Neural crest cell (in vitro differentiated cells): ENCODE results near the gene UCHL1. TPM values are rescaled to one million over a fixed set of nuclear protein-coding genes. Genes with fewer than 3 reads are reported as not detected.

ENCODE experiments used
- DNase-seq: peaks from one replicate; pipeline ENCODE4 v3.0.0; 2021; ENCODE audit warnings: low read depth, mixed read lengths, low spot score
- H3K27ac Mint-ChIP-seq: one replicate; pipeline ENCODE4 v1.8.0; 2021; ENCODE audit warnings: mild to moderate bottlenecking, mixed read lengths; ENCODE audit not compliant: unreplicated experiment
- H3K27me3 Mint-ChIP-seq: 2 replicates; pipeline ENCODE4 v1.8.0; 2021; ENCODE audit warnings: low read depth, mild to moderate bottlenecking, mixed read lengths
- H3K36me3 Mint-ChIP-seq: 2 replicates; pipeline ENCODE4 v1.8.0; 2021; ENCODE audit warnings: low read depth, mild to moderate bottlenecking, mixed read lengths
- H3K4me1 Mint-ChIP-seq: 2 replicates; pipeline ENCODE4 v1.8.0; 2021; ENCODE audit warnings: mixed read lengths
- H3K4me3 Mint-ChIP-seq: one replicate; pipeline ENCODE4 v1.8.0; 2021; ENCODE audit warnings: mild to moderate bottlenecking, mixed read lengths
- H3K9me3 Mint-ChIP-seq: 2 replicates; pipeline ENCODE4 v1.8.0; 2021; ENCODE audit warnings: mixed read lengths
- total RNA-seq: library from RNA; stranded (reverse); gene quantifications from 2 replicates; pipeline ENCODE4 v1.2.1, GENCODE V29; 2021
- TF ChIP-seq, protein P1 (sequence below): fragments of 200-600 bp; sonication (generic); conservative IDR thresholded peaks from 2 replicates; pipeline ENCODE4 v1.5.0; 2021; ENCODE audit warnings: antibody characterized with exemption, mild to moderate bottlenecking

The UCHL1 gene
- total RNA-seq, 1 donor from 2014 or later = 285 TPM

DNA sequence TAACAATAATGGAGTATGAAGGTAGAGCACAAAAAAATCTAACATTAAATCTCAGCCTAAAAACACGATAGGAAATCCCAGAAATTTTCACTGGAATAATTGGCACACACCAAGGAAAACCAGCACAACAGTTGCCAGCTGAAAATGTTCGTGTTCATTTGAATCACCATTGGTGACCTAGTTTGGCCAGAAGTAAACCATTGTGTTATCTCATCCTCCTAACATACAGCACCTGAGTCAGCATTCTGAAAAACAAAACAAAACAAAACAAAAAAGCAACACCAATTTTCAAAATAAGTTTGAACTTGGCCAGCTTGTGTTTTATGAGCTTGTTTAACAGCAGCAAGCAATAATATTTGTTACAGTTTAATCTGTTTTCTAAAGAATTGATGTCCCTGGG, 41.1 kb downstream of the UCHL1 start:
- no peaks in the 10 kb centered on the region for H3K4me1 Mint-ChIP-seq
- H3K27me3 Mint-ChIP-seq = no peaks in the 10 kb centered on the region
- H3K4me3 Mint-ChIP-seq = no peak overlapping the region
- TF ChIP-seq, protein P1, sequence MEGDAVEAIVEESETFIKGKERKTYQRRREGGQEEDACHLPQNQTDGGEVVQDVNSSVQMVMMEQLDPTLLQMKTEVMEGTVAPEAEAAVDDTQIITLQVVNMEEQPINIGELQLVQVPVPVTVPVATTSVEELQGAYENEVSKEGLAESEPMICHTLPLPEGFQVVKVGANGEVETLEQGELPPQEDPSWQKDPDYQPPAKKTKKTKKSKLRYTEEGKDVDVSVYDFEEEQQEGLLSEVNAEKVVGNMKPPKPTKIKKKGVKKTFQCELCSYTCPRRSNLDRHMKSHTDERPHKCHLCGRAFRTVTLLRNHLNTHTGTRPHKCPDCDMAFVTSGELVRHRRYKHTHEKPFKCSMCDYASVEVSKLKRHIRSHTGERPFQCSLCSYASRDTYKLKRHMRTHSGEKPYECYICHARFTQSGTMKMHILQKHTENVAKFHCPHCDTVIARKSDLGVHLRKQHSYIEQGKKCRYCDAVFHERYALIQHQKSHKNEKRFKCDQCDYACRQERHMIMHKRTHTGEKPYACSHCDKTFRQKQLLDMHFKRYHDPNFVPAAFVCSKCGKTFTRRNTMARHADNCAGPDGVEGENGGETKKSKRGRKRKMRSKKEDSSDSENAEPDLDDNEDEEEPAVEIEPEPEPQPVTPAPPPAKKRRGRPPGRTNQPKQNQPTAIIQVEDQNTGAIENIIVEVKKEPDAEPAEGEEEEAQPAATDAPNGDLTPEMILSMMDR = no peak
- no peak for DNase-seq
- H3K27ac Mint-ChIP-seq = no peak overlapping the region
- peaks cover 2% of the 10 kb centered on the region for H3K36me3 Mint-ChIP-seq
- peaks cover 3% of the 10 kb centered on the region for H3K9me3 Mint-ChIP-seq

DNA sequence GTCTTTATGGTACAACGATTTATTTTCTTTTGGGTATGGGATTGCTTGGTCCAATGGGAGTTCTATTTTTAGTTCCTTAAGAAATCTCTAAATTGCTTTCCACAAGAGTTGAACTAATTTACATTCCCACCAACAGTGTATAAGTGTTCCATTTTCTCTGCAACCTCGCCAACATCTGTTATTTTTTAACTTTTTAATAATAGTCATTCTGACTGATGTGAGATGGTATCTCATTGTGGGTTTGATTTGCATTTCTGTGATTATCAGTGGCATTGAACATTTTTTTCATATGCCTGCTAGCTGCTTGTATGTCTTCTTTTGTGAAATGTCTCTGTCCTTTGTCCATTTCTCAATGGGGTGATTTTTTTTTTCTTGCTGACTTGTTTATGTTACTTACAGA, 42.8 kb downstream of the UCHL1 start:
- H3K27ac Mint-ChIP-seq = no peak overlapping the region
- H3K9me3 Mint-ChIP-seq = no peaks in the 10 kb centered on the region

DNA sequence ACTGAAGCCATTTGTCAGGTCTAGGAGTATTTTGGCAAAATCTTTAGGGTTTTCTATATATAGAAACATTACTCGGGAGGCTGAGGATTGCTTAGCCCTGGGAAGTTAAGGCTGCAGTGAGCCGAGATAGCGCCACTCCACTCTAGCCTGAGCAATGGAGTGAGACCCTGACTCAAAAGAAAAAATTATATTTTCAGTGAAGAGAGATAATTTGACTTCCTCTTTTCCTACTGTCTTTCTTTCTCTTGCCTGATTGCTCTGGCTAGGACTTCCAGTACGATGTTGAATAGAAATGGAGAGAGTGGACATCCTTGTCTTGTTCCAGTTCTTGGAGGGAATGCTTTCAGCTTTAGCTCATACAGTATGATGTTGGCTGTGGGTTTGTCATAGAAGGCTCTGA, 44.4 kb downstream of the UCHL1 start:
- H3K4me1 Mint-ChIP-seq = no peaks in the 10 kb centered on the region
- H3K4me3 Mint-ChIP-seq = no peak overlapping the region
- H3K27ac Mint-ChIP-seq = no peak overlapping the region
- no peaks in the 10 kb centered on the region for H3K27me3 Mint-ChIP-seq
- TF ChIP-seq, protein P1 = no peak
- H3K9me3 Mint-ChIP-seq = peaks cover 4% of the 10 kb centered on the region
- no peaks in the 10 kb centered on the region for H3K36me3 Mint-ChIP-seq
- DNase-seq = no peak

More for the DNA sequence above, 42.8 kb downstream of the UCHL1 start:
- Mint-ChIP-seq H3K4me1 (no peaks in the 10 kb centered on the region), H3K27me3 (no peaks in the 10 kb centered on the region), H3K4me3 (no peak overlapping the region), H3K36me3 (peaks cover 2% of the 10 kb centered on the region)
- TF ChIP-seq, protein P1 = no peak
- no peak for DNase-seq

DNA sequence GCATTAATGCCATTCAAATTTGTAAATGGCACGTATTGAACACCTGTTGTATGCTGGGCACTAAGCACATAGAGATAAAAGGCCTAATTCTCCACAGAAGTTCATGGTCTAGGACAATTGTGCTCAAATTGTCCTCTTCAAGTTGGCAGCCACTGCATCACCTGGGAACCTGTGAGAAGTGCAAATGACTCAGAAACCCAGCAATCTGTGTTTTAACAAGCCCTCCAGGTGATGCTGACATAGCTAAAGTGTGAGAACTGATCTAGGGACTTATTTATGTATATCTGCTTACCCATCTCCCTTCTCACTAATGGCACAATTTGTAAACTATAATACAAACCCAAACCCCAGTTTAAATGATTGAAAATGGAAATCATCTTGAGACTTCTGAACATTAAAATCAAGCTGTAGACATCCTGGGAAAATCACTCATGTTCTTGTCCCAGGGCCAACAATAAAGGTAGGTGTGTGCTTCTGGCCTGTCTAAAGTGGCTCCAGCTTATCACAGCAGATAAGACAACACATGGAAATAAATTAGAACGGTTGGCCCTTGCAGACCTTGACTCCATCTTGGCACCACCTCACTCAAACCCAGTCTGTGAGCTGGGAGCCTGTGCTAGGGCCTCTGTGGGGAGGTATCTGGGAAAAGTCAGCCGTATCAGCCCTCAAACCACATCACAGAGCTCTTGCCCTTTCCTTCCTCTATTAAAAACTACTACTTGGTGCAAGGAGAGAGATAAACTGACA, 46.8 kb downstream of the UCHL1 start:
- H3K36me3 Mint-ChIP-seq = no peaks in the 10 kb centered on the region
- peaks cover 7% of the 10 kb centered on the region for H3K9me3 Mint-ChIP-seq
- H3K4me1 Mint-ChIP-seq = no peaks in the 10 kb centered on the region
- H3K27ac Mint-ChIP-seq = no peak overlapping the region
- TF ChIP-seq, protein P1 = no peak
- H3K4me3 Mint-ChIP-seq = no peak overlapping the region
- DNase-seq = no peak
- H3K27me3 Mint-ChIP-seq = no peaks in the 10 kb centered on the region

DNA sequence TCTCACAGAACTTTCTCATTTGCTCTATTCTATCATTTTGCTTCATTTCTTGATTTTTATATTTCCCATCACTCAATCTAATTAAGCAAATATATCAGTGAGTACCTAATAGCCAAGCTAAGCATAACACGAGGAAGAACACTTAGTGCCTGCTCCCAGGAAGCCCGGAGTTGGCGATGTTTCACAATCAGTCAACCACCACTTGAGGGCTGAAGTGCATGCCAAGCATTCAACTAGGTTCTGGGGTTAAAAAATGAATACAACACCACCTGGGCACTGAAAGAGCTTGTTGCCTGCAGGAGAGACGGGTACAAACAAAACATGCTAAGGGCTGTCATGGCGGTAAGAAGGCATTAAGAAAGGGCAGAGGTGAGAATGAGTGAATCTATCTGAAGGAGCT, 47.5 kb downstream of the UCHL1 start:
- H3K4me1 Mint-ChIP-seq = no peaks in the 10 kb centered on the region
- no peak overlapping the region for H3K27ac Mint-ChIP-seq
- TF ChIP-seq, protein P1 = no peak
- peaks cover 7% of the 10 kb centered on the region for H3K9me3 Mint-ChIP-seq
- no peak for DNase-seq
- no peaks in the 10 kb centered on the region for H3K36me3 Mint-ChIP-seq
- H3K4me3 Mint-ChIP-seq = no peak overlapping the region
- H3K27me3 Mint-ChIP-seq = no peaks in the 10 kb centered on the region
